Measurements from ENCODE around the gene GALNT3. TPM values are rescaled to one million over a fixed set of nuclear protein-coding genes. Genes with fewer than 3 reads are reported as not detected.

Gene GALNT3
- total and polyA plus RNA-seq, 4 experiments from 2014 or later, result 0.77 to 3.0 (median 1.8) TPM

- Histone ChIP-seq H3K27me3 (ENCODE audit: insufficient read depth, low read length) (no peaks in the 10 kb centered on the region), H3K4me1 (ENCODE audit: insufficient read depth, low read length) (no peaks in the 10 kb centered on the region), H3K36me3 (ENCODE audit: insufficient read depth, low read length) (no peaks in the 10 kb centered on the region), H3K4me3 (ENCODE audit: low read length in 2 of 2) (no peak overlapping the region), H3K9me3 (ENCODE audit: control insufficient read depth in 1 of 2, low read length in 2 of 2) (no peaks in the 10 kb centered on the region), H3K27ac (ENCODE audit: low read depth, low read length) (no peak overlapping the region)
- intact Hi-C loops (cut with micrococcal nuclease), result no loop called here
- no peak for DNase-seq
- peaks cover 0 to 5% of the 10 kb centered on the region in 2 donors for H3K36me3 Mint-ChIP-seq
- no peaks in the 10 kb centered on the region for H3K4me1 Mint-ChIP-seq
- no peaks in the 10 kb centered on the region for H3K27me3 Mint-ChIP-seq
- no peak overlapping the region for H3K4me3 Mint-ChIP-seq
- H3K27ac Mint-ChIP-seq, result peak overlapping the region in 1 of 7 donors; percentile 5
- no peaks in the 10 kb centered on the region for H3K9me3 Mint-ChIP-seq
- POLR2A ChIA-PET (ENCODE audit: partially characterized antibody), result no interaction called here
- CTCF ChIA-PET (ENCODE audit: partially characterized antibody), result interaction anchor here (1.2 kb wide), 1 partner anchor 16 kb away, joined by 3 read pairs; no protein-coding TSS in a partner anchor
Observed at GRCh38 chr2:165811592-165812370, 17.7 kb upstream of the GALNT3 start.

- Mint-ChIP-seq H3K4me1 (no peaks in the 10 kb centered on the region), H3K27me3 (no peaks in the 10 kb centered on the region), H3K9me3 (no peaks in the 10 kb centered on the region), H3K27ac (no peak overlapping the region), H3K36me3 (peaks cover 0 to 5% of the 10 kb centered on the region in 2 donors), H3K4me3 (no peak overlapping the region)
- DNase-seq, result no peak
- Histone ChIP-seq H3K9me3 (ENCODE audit: control insufficient read depth in 1 of 2, low read length in 2 of 2) (no peaks in the 10 kb centered on the region), H3K4me3 (ENCODE audit: low read length in 2 of 2) (no peak overlapping the region), H3K4me1 (ENCODE audit: insufficient read depth, low read length) (no peaks in the 10 kb centered on the region), H3K27me3 (ENCODE audit: insufficient read depth, low read length) (no peaks in the 10 kb centered on the region), H3K27ac (ENCODE audit: low read depth, low read length) (no peak overlapping the region), H3K36me3 (ENCODE audit: insufficient read depth, low read length) (no peaks in the 10 kb centered on the region)
- ChIA-PET CTCF (ENCODE audit: partially characterized antibody) (no interaction called here), POLR2A (ENCODE audit: partially characterized antibody) (no interaction called here)
- intact Hi-C loops (cut with micrococcal nuclease), result no loop called here
Observed at GRCh38 chr2:165810418-165810817, 16.4 kb upstream of the GALNT3 start.

- Histone ChIP-seq H3K4me3 (ENCODE audit: low read length in 2 of 2) (no peak overlapping the region), H3K4me1 (ENCODE audit: insufficient read depth, low read length) (no peaks in the 10 kb centered on the region), H3K27ac (ENCODE audit: low read depth, low read length) (no peak overlapping the region), H3K27me3 (ENCODE audit: insufficient read depth, low read length) (no peaks in the 10 kb centered on the region), H3K36me3 (ENCODE audit: insufficient read depth, low read length) (no peaks in the 10 kb centered on the region), H3K9me3 (ENCODE audit: control insufficient read depth in 1 of 2, low read length in 2 of 2) (no peaks in the 10 kb centered on the region)
- ChIA-PET CTCF (ENCODE audit: partially characterized antibody) (no interaction called here), POLR2A (ENCODE audit: partially characterized antibody) (no interaction called here)
- intact Hi-C loops (cut with micrococcal nuclease), result no loop called here
- Mint-ChIP-seq H3K36me3 (peaks cover 0 to 17% of the 10 kb centered on the region in 2 donors), H3K4me3 (no peak overlapping the region), H3K27ac (no peak overlapping the region), H3K4me1 (no peaks in the 10 kb centered on the region), H3K9me3 (peaks cover 0 to 4% (median 0%) of the 10 kb centered on the region in 8 donors), H3K27me3 (no peaks in the 10 kb centered on the region)
- DNase-seq, result no peak
Observed at GRCh38 chr2:165804719-165805118, 10.7 kb upstream of the GALNT3 start.

- Mint-ChIP-seq H3K27ac (no peak overlapping the region), H3K36me3 (peaks cover 0 to 17% of the 10 kb centered on the region in 2 donors), H3K4me1 (no peaks in the 10 kb centered on the region), H3K27me3 (peaks cover 0 to 1% of the 10 kb centered on the region in 2 donors), H3K4me3 (no peak overlapping the region), H3K9me3 (peaks cover 0 to 4% (median 0%) of the 10 kb centered on the region in 8 donors)
- POLR2A ChIA-PET (ENCODE audit: partially characterized antibody), result no interaction called here
- intact Hi-C loops (cut with micrococcal nuclease), result no loop called here
- no peak for DNase-seq
- H3K27me3 ChIP-seq (ENCODE audit: insufficient read depth, low read length), result no peaks in the 10 kb centered on the region
- H3K27ac ChIP-seq (ENCODE audit: low read depth, low read length), result no peak overlapping the region
- H3K4me1 ChIP-seq (ENCODE audit: insufficient read depth, low read length), result no peaks in the 10 kb centered on the region
- no peaks in the 10 kb centered on the region for H3K9me3 ChIP-seq (ENCODE audit: control insufficient read depth in 1 of 2, low read length in 2 of 2)
- H3K4me3 ChIP-seq (ENCODE audit: low read length in 2 of 2), result no peak overlapping the region
- CTCF ChIA-PET (ENCODE audit: partially characterized antibody), result no interaction called here
- no peaks in the 10 kb centered on the region for H3K36me3 ChIP-seq (ENCODE audit: insufficient read depth, low read length)
Observed at GRCh38 chr2:165803123-165803760, 9.2 kb upstream of the GALNT3 start.

GRCh38 chr2:165801176-165801575 is 7.1 kb upstream of the GALNT3 start:
- ChIA-PET POLR2A (ENCODE audit: partially characterized antibody) (no interaction called here), CTCF (ENCODE audit: partially characterized antibody) (no interaction called here)
- intact Hi-C loops (cut with micrococcal nuclease), result no loop called here
- Histone ChIP-seq H3K4me3 (ENCODE audit: low read length in 2 of 2) (no peak overlapping the region), H3K36me3 (ENCODE audit: insufficient read depth, low read length) (no peaks in the 10 kb centered on the region), H3K9me3 (ENCODE audit: control insufficient read depth in 1 of 2, low read length in 2 of 2) (no peaks in the 10 kb centered on the region), H3K4me1 (ENCODE audit: insufficient read depth, low read length) (no peaks in the 10 kb centered on the region), H3K27me3 (ENCODE audit: insufficient read depth, low read length) (no peaks in the 10 kb centered on the region), H3K27ac (ENCODE audit: low read depth, low read length) (no peak overlapping the region)
- Mint-ChIP-seq H3K9me3 (peaks cover 0 to 4% (median 0%) of the 10 kb centered on the region in 8 donors), H3K27me3 (peaks cover 0 to 1% of the 10 kb centered on the region in 2 donors), H3K36me3 (peaks cover 0 to 12% of the 10 kb centered on the region in 2 donors), H3K27ac (no peak overlapping the region), H3K4me1 (no peaks in the 10 kb centered on the region), H3K4me3 (no peak overlapping the region)
- no peak for DNase-seq

- H3K27me3 Mint-ChIP-seq, result peaks cover 3 to 10% of the 10 kb centered on the region in 2 donors
- Histone ChIP-seq H3K4me3 (ENCODE audit: low read length in 2 of 2) (no peak overlapping the region), H3K27ac (ENCODE audit: low read depth, low read length) (no peak overlapping the region), H3K9me3 (ENCODE audit: control insufficient read depth in 1 of 2, low read length in 2 of 2) (no peaks in the 10 kb centered on the region), H3K4me1 (ENCODE audit: insufficient read depth, low read length) (peaks cover 6% of the 10 kb centered on the region), H3K36me3 (ENCODE audit: insufficient read depth, low read length) (no peaks in the 10 kb centered on the region), H3K27me3 (ENCODE audit: insufficient read depth, low read length) (no peaks in the 10 kb centered on the region)
- no peak overlapping the region for H3K4me3 Mint-ChIP-seq
- ChIA-PET CTCF (ENCODE audit: partially characterized antibody) (no interaction called here), POLR2A (ENCODE audit: partially characterized antibody) (no interaction called here)
- peaks cover 0 to 4% (median 0%) of the 10 kb centered on the region in 8 donors for H3K9me3 Mint-ChIP-seq
- DNase-seq, result no peak
- intact Hi-C loops (cut with micrococcal nuclease), result loop anchor here (10.0 kb wide), 1 partner anchor 158 kb away; the partner anchor contains the start of gene TTC21B
- H3K27ac Mint-ChIP-seq, result peak overlapping the region in 2 of 7 donors; percentile 48 to 53
- H3K4me1 Mint-ChIP-seq, result peaks cover 12 to 18% (median 15%) of the 10 kb centered on the region in 4 donors
- peaks cover 4 to 7% of the 10 kb centered on the region in 2 donors for H3K36me3 Mint-ChIP-seq
Observed at GRCh38 chr2:165796819-165797530, 2.9 kb upstream of the GALNT3 start.

- H3K27ac ChIP-seq (ENCODE audit: low read depth, low read length), result no peak overlapping the region
- H3K4me3 ChIP-seq (ENCODE audit: low read length in 2 of 2), result no peak overlapping the region
- CTCF ChIA-PET (ENCODE audit: partially characterized antibody), result no interaction called here
- no peaks in the 10 kb centered on the region for H3K36me3 ChIP-seq (ENCODE audit: insufficient read depth, low read length)
- Mint-ChIP-seq H3K9me3 (peaks cover 0 to 2% (median 0%) of the 10 kb centered on the region in 8 donors), H3K4me3 (no peak overlapping the region), H3K4me1 (peaks cover 12 to 18% (median 15%) of the 10 kb centered on the region in 4 donors), H3K36me3 (peaks cover 4% of the 10 kb centered on the region in 2 donors), H3K27ac (no peak overlapping the region), H3K27me3 (peaks cover 6 to 12% of the 10 kb centered on the region in 2 donors)
- POLR2A ChIA-PET (ENCODE audit: partially characterized antibody), result no interaction called here
- peaks cover 6% of the 10 kb centered on the region for H3K4me1 ChIP-seq (ENCODE audit: insufficient read depth, low read length)
- no peaks in the 10 kb centered on the region for H3K9me3 ChIP-seq (ENCODE audit: control insufficient read depth in 1 of 2, low read length in 2 of 2)
- no peaks in the 10 kb centered on the region for H3K27me3 ChIP-seq (ENCODE audit: insufficient read depth, low read length)
- intact Hi-C loops (cut with micrococcal nuclease), result loop anchor here (10.0 kb wide), 1 partner anchor 159 kb away; the partner anchor contains the start of gene TTC21B
- DNase-seq, result no peak
Observed at GRCh38 chr2:165796129-165796528, 2.1 kb upstream of the GALNT3 start.
